WTC11 (cell line): ENCODE measurements around the gene DLG1. TPM values are rescaled to one million over a fixed set of nuclear protein-coding genes. Genes with fewer than 3 reads are reported as not detected.

Experiments used
- ATAC-seq: fragments of 200-7000 bp; cut with Tn5 transposase; 2 replicates; pipeline ENCODE4 v1.10.0; 2021; ENCODE audit warnings: mild to moderate bottlenecking, moderate library complexity
- CTCF ChIA-PET: fragments of 300-600 bp; sonication (Branson Sonifier 250); formaldehyde crosslinking; loops from one replicate; lab custom pipeline; 2021; ENCODE audit warnings: antibody characterized with exemption; lab: Charles Lee
- POLR2A ChIA-PET: fragments of 350-600 bp; sonication (Branson Sonifier 250); formaldehyde crosslinking; loops from one replicate; lab custom pipeline; 2021; ENCODE audit warnings: antibody characterized with exemption; lab: Charles Lee
- DNase-seq: peaks from one replicate; pipeline ENCODE4 v3.0.0; 2021; ENCODE audit warnings: low spot score
- H3K27ac Mint-ChIP-seq: 2 replicates; pipeline ENCODE4 v1.8.0; 2021; ENCODE audit warnings: mixed read lengths
- H3K27me3 Mint-ChIP-seq: 2 replicates; pipeline ENCODE4 v1.8.0; 2021; ENCODE audit warnings: low read depth, mild to moderate bottlenecking, moderate library complexity, mixed read lengths
- H3K36me3 Mint-ChIP-seq: 2 replicates; pipeline ENCODE4 v1.8.0; 2021; ENCODE audit warnings: mixed read lengths
- H3K4me1 Mint-ChIP-seq: 2 replicates; pipeline ENCODE4 v1.8.0; 2022; ENCODE audit warnings: mixed read lengths
- H3K4me3 Mint-ChIP-seq: 2 replicates; pipeline ENCODE4 v1.8.0; 2021; ENCODE audit warnings: mild to moderate bottlenecking, moderate library complexity, mixed read lengths
- H3K9me3 Mint-ChIP-seq: 2 replicates; pipeline ENCODE4 v1.8.0; 2021; ENCODE audit warnings: mixed read lengths
- AFF4 ChIP-seq: sonication (generic); formaldehyde crosslinking; IDR thresholded peaks from 2 replicates; pipeline ENCODE4 v1.8.1; 2023; ENCODE audit warnings: mild to moderate bottlenecking, missing genetic modification reagents, borderline replicate concordance
- ARID4B ChIP-seq: sonication (generic); formaldehyde crosslinking; IDR thresholded peaks from 2 replicates; pipeline ENCODE4 v1.8.0; 2023; ENCODE audit warnings: missing genetic modification reagents, mild to moderate bottlenecking, borderline replicate concordance
- ATF6 ChIP-seq: sonication (generic); formaldehyde crosslinking; IDR thresholded peaks from 2 replicates; pipeline ENCODE4 v1.8.1; 2023; ENCODE audit warnings: mild to moderate bottlenecking, missing genetic modification reagents
- CREB1 ChIP-seq: sonication (generic); formaldehyde crosslinking; IDR thresholded peaks from 2 replicates; pipeline ENCODE4 v1.8.0; 2023; ENCODE audit warnings: mild to moderate bottlenecking, missing genetic modification reagents
- ETV6 ChIP-seq: sonication (generic); formaldehyde crosslinking; IDR thresholded peaks from 2 replicates; pipeline ENCODE4 v1.8.1; 2022; ENCODE audit warnings: mild to moderate bottlenecking, missing genetic modification reagents
- HMGXB4 ChIP-seq: sonication (generic); formaldehyde crosslinking; IDR thresholded peaks from 2 replicates; pipeline ENCODE4 v1.8.1; 2023; ENCODE audit warnings: mild to moderate bottlenecking, moderate library complexity, missing genetic modification reagents
- IRF2 ChIP-seq: sonication (generic); formaldehyde crosslinking; IDR thresholded peaks from 2 replicates; pipeline ENCODE4 v1.8.0; 2022; ENCODE audit warnings: low read depth, missing genetic modification reagents, borderline replicate concordance
- MYBL2 ChIP-seq: sonication (generic); formaldehyde crosslinking; IDR thresholded peaks from 2 replicates; pipeline ENCODE4 v1.8.1; 2023; ENCODE audit warnings: mild to moderate bottlenecking, moderate library complexity, missing genetic modification reagents
- NR3C1 ChIP-seq: sonication (generic); formaldehyde crosslinking; conservative IDR thresholded peaks from 2 replicates; pipeline ENCODE4 v1.8.1; 2023; ENCODE audit warnings: low read depth, mild to moderate bottlenecking, missing genetic modification reagents
- ZBTB43 ChIP-seq: sonication (generic); formaldehyde crosslinking; IDR thresholded peaks from 2 replicates; pipeline ENCODE4 v1.8.1; 2023; ENCODE audit warnings: mild to moderate bottlenecking, missing genetic modification reagents
- ZNF138 ChIP-seq: sonication (generic); formaldehyde crosslinking; conservative IDR thresholded peaks from 2 replicates; pipeline ENCODE4 v1.8.1; 2022; ENCODE audit warnings: mild to moderate bottlenecking, moderate library complexity, missing genetic modification reagents
- ZNF317 ChIP-seq: sonication (generic); formaldehyde crosslinking; IDR thresholded peaks from 2 replicates; pipeline ENCODE4 v1.8.1; 2023; ENCODE audit warnings: low read depth, mild to moderate bottlenecking, moderate library complexity, missing genetic modification reagents, borderline replicate concordance
- ZNF416 ChIP-seq: fragments of 250-450 bp; sonication (Bioruptor Pico); IDR thresholded peaks from 2 replicates; pipeline ENCODE4 v1.9.0; 2021; ENCODE audit warnings: mild to moderate bottlenecking, inconsistent platforms
- total RNA-seq: library from RNA; stranded (reverse); gene quantifications from 3 replicates; pipeline ENCODE4 v1.2.3, GENCODE V29; 2021

Gene DLG1
- total RNA-seq, 1 experiment from 2014 or later, result 81.1 TPM

GRCh38 chr3:197168063-197168462 lies 130.3 kb downstream of the DLG1 start:
- POLR2A ChIA-PET, result no interaction called here
- no peak for TF ChIP-seq HMGXB4 (CRISPR knock-in tag)
- TF ChIP-seq IRF2 (CRISPR knock-in tag), result no peak
- no peak for TF ChIP-seq ETV6 (CRISPR knock-in tag)
- TF ChIP-seq, all 79 proteins: peak for 0
- Mint-ChIP-seq H3K4me3 (no peak overlapping the region), H3K27me3 (no peaks in the 10 kb centered on the region), H3K9me3 (no peaks in the 10 kb centered on the region), H3K4me1 (peaks cover 12% of the 10 kb centered on the region), H3K27ac (no peak overlapping the region), H3K36me3 (0 out of 2 replicates have a peak, but pooled peaks cover 2% of the 10 kb centered on the region)
- peak; percentile 50; the same call in 1 of the 2 replicates for ATAC-seq
- CTCF ChIA-PET, result no interaction called here
- DNase-seq, result no peak

GRCh38 chr3:197167549-197167948 lies 130.9 kb downstream of the DLG1 start:
- no peak overlapping the region for H3K27ac Mint-ChIP-seq
- DNase-seq (no peak), ATAC-seq (no peak)
- ChIA-PET POLR2A (no interaction called here), CTCF (no interaction called here)
- H3K27me3 Mint-ChIP-seq, result no peaks in the 10 kb centered on the region
- H3K36me3 Mint-ChIP-seq, result 0 out of 2 replicates have a peak, but pooled peaks cover 2% of the 10 kb centered on the region
- H3K4me3 Mint-ChIP-seq, result no peak overlapping the region
- TF ChIP-seq ZNF416 (CRISPR knock-in tag), result no peak
- no peak for TF ChIP-seq ARID4B (CRISPR knock-in tag)
- TF ChIP-seq MYBL2 (CRISPR knock-in tag), result no peak
- TF ChIP-seq CREB1 (CRISPR knock-in tag), result no peak
- no peak for TF ChIP-seq AFF4 (CRISPR knock-in tag)
- no peak for TF ChIP-seq ZNF317 (CRISPR knock-in tag)
- no peak for TF ChIP-seq ZBTB43 (CRISPR knock-in tag)
- TF ChIP-seq ATF6 (CRISPR knock-in tag), result no peak
- no peak for TF ChIP-seq NR3C1 (CRISPR knock-in tag)
- no peak for TF ChIP-seq ZNF138 (CRISPR knock-in tag)
- no peaks in the 10 kb centered on the region for H3K9me3 Mint-ChIP-seq
- peaks cover 15% of the 10 kb centered on the region for H3K4me1 Mint-ChIP-seq
